ENCODE measurements around the gene TPSD1. TPM values are rescaled to one million over a fixed set of nuclear protein-coding genes. Genes with fewer than 3 reads are reported as not detected.

The TPSD1 gene
- polyA plus RNA-seq, 1 of the 3 experiments (the other 2 are of a cell fraction), result not detected

DNA sequence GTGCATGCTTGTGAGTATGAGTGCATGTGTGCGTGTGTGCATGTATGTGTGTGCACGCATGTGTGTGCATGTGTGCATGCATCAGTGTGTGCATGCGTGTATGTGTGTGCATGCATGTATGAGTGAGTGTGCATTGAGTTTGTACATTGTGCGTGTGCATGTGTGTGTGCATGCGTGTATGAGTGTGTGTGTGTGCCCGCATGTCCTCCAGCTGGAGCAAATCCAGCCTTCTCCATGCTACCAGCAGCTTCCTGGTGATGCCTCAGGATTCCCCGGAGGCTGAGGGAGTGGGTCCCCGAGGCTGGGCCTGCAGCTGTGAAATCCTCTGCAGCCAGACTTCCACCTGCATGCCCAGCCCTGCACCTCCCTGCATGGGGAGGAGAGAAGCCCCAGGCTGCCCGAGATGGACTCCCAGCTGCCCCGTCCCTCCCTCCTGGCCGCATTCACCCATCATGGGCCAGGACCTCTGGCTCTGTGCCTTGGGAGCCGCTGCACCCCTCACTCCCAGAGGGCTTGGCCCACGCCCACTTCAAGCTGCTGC lies 9.3 kb downstream of the TPSD1 start:
- DNase-seq, result no peak
- Histone ChIP-seq H4K20me1 (ENCODE audit: insufficient read depth) (no peaks in the 10 kb centered on the region), H3F3A (replicated peaks; ENCODE audit: insufficient read depth) (peaks cover 10% of the 10 kb centered on the region), H3K4me2 (no peak overlapping the region), H3K9me3 (no peaks in the 10 kb centered on the region), H3K9me2 (no peaks in the 10 kb centered on the region), H3K79me2 (ENCODE audit: insufficient read depth) (no peaks in the 10 kb centered on the region), H3K36me3 (replicated peaks in 1 of 2; ENCODE audit: control insufficient read depth in 1 of 2, insufficient read depth in 2 of 2, low read length in 1 of 2) (no peaks in the 10 kb centered on the region), H3K27ac (ENCODE audit: low read depth in 2 of 2, low read length in 1 of 2) (no peak overlapping the region), H3K4me1 (ENCODE audit: control insufficient read depth in 1 of 2, insufficient read depth in 2 of 2, low read depth in 1 of 2, low read length in 1 of 2) (no peaks in the 10 kb centered on the region), H2AFZ (ENCODE audit: low read depth) (no peak overlapping the region), H3K4me3 (ENCODE audit: low read depth in 2 of 2, low read length in 1 of 2) (no peak overlapping the region), H3K9ac (no peak overlapping the region), H3K27me3 (ENCODE audit: insufficient read depth) (peaks cover 60% of the 10 kb centered on the region)
- ChIA-PET CTCF (interaction anchor here (1.1 kb wide), 1 partner anchor 78 kb away, joined by 3 read pairs; no protein-coding TSS in a partner anchor), POLR2A (no interaction called here)
- TF ChIP-seq FOXM1 (IDR thresholded peaks at IDR 0.05; ENCODE audit: low read depth) (no peak), MEF2A (IDR thresholded peaks at IDR 0.05; ENCODE audit: borderline replicate concordance, low read depth) (no peak), JUND (IDR thresholded peaks at IDR 0.05) (no peak), CHD2 (IDR thresholded peaks at IDR 0.05; ENCODE audit: low read length, partially characterized antibody) (no peak), FOXJ3 (CRISPR knock-in tag; IDR thresholded peaks at IDR 0.05) (no peak), RFX5 (IDR thresholded peaks at IDR 0.05; ENCODE audit: low read length) (no peak), YY1 (IDR thresholded peaks at IDR 0.05; ENCODE audit: low read depth) (no peak), EZH2phosphoT487 (IDR thresholded peaks at IDR 0.05; ENCODE audit: borderline replicate concordance, low read depth) (no peak), NFIC (IDR thresholded peaks at IDR 0.05; ENCODE audit: borderline replicate concordance) (no peak), POLR2AphosphoS5 (IDR thresholded peaks at IDR 0.05; ENCODE audit: low read depth, low read length) (no peak), RXRA (IDR thresholded peaks at IDR 0.05; ENCODE audit: borderline replicate concordance, low read depth) (no peak), GATA2 (CRISPR knock-in tag; IDR thresholded peaks at IDR 0.05) (no peak), FOSL2 (IDR thresholded peaks at IDR 0.05; ENCODE audit: borderline replicate concordance, low read depth) (no peak), GABPA (IDR thresholded peaks at IDR 0.05; ENCODE audit: low read depth) (no peak)
- TF ChIP-seq, protein P1, sequence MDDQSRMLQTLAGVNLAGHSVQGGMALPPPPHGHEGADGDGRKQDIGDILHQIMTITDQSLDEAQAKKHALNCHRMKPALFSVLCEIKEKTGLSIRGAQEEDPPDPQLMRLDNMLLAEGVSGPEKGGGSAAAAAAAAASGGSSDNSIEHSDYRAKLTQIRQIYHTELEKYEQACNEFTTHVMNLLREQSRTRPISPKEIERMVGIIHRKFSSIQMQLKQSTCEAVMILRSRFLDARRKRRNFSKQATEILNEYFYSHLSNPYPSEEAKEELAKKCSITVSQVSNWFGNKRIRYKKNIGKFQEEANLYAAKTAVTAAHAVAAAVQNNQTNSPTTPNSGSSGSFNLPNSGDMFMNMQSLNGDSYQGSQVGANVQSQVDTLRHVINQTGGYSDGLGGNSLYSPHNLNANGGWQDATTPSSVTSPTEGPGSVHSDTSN (IDR thresholded peaks at IDR 0.05), result no peak
- TF ChIP-seq, protein P2, sequence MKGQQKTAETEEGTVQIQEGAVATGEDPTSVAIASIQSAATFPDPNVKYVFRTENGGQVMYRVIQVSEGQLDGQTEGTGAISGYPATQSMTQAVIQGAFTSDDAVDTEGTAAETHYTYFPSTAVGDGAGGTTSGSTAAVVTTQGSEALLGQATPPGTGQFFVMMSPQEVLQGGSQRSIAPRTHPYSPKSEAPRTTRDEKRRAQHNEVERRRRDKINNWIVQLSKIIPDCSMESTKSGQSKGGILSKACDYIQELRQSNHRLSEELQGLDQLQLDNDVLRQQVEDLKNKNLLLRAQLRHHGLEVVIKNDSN (IDR thresholded peaks at IDR 0.05; ENCODE audit: borderline replicate concordance, low read depth), result no peak
- TF ChIP-seq, protein P3, sequence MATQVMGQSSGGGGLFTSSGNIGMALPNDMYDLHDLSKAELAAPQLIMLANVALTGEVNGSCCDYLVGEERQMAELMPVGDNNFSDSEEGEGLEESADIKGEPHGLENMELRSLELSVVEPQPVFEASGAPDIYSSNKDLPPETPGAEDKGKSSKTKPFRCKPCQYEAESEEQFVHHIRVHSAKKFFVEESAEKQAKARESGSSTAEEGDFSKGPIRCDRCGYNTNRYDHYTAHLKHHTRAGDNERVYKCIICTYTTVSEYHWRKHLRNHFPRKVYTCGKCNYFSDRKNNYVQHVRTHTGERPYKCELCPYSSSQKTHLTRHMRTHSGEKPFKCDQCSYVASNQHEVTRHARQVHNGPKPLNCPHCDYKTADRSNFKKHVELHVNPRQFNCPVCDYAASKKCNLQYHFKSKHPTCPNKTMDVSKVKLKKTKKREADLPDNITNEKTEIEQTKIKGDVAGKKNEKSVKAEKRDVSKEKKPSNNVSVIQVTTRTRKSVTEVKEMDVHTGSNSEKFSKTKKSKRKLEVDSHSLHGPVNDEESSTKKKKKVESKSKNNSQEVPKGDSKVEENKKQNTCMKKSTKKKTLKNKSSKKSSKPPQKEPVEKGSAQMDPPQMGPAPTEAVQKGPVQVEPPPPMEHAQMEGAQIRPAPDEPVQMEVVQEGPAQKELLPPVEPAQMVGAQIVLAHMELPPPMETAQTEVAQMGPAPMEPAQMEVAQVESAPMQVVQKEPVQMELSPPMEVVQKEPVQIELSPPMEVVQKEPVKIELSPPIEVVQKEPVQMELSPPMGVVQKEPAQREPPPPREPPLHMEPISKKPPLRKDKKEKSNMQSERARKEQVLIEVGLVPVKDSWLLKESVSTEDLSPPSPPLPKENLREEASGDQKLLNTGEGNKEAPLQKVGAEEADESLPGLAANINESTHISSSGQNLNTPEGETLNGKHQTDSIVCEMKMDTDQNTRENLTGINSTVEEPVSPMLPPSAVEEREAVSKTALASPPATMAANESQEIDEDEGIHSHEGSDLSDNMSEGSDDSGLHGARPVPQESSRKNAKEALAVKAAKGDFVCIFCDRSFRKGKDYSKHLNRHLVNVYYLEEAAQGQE (IDR thresholded peaks at IDR 0.05; ENCODE audit: low read depth, low read length), result no peak
- TF ChIP-seq, protein P4, sequence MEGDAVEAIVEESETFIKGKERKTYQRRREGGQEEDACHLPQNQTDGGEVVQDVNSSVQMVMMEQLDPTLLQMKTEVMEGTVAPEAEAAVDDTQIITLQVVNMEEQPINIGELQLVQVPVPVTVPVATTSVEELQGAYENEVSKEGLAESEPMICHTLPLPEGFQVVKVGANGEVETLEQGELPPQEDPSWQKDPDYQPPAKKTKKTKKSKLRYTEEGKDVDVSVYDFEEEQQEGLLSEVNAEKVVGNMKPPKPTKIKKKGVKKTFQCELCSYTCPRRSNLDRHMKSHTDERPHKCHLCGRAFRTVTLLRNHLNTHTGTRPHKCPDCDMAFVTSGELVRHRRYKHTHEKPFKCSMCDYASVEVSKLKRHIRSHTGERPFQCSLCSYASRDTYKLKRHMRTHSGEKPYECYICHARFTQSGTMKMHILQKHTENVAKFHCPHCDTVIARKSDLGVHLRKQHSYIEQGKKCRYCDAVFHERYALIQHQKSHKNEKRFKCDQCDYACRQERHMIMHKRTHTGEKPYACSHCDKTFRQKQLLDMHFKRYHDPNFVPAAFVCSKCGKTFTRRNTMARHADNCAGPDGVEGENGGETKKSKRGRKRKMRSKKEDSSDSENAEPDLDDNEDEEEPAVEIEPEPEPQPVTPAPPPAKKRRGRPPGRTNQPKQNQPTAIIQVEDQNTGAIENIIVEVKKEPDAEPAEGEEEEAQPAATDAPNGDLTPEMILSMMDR (IDR thresholded peaks at IDR 0.05), result no peak
- 62% methylated on average over 9 of the region's 13 CpGs for whole genome bisulfite sequencing (ENCODE audit: low lambda C conversion rate)
